ENCODE measurements around the gene DNAL1. TPM values are rescaled to one million over a fixed set of nuclear protein-coding genes. Genes with fewer than 3 reads are reported as not detected.

Gene DNAL1
- total and polyA plus RNA-seq, 2 of the 13 experiments (the other 11 are each of a cell fraction or from before 2014, with no cell fraction given) = 1.4 to 13.3 TPM

- TF ChIP-seq, protein P1, sequence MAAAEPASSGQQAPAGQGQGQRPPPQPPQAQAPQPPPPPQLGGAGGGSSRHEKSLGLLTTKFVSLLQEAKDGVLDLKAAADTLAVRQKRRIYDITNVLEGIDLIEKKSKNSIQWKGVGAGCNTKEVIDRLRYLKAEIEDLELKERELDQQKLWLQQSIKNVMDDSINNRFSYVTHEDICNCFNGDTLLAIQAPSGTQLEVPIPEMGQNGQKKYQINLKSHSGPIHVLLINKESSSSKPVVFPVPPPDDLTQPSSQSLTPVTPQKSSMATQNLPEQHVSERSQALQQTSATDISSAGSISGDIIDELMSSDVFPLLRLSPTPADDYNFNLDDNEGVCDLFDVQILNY (CRISPR knock-in tag; conservative IDR thresholded peaks at IDR 0.05) = no peak
- peak; percentile 37 for TF ChIP-seq AGO2 (optimal IDR thresholded peaks at IDR 0.05; ENCODE audit: low read depth, low read length)
- TF ChIP-seq ZMYM4 (CRISPR knock-in tag; IDR thresholded peaks at IDR 0.05) = no peak; the same call in 1 of the 2 replicates
- TF ChIP-seq ZSCAN20 (CRISPR knock-in tag; IDR thresholded peaks at IDR 0.05; ENCODE audit: borderline replicate concordance) = peak; percentile 49; the same call in 1 of the 2 replicates
- TF ChIP-seq PLSCR1 (CRISPR knock-in tag; IDR thresholded peaks at IDR 0.05; ENCODE audit: borderline replicate concordance) = 0 out of 2 replicates have a peak, but pooled peaks have one; percentile 60
- TF ChIP-seq ZBTB42 (CRISPR knock-in tag; IDR thresholded peaks at IDR 0.05) = no peak
- TF ChIP-seq KDM5B (CRISPR knock-in tag; IDR thresholded peaks at IDR 0.05; ENCODE audit: borderline replicate concordance) = peak; percentile 40; the same call in 1 of the 2 replicates
- TF ChIP-seq MYPOP (CRISPR knock-in tag; IDR thresholded peaks at IDR 0.05) = peak; percentile 89
- peak; percentile 32; the same call in 1 of the 2 replicates for TF ChIP-seq GATAD1 (CRISPR knock-in tag; IDR thresholded peaks at IDR 0.05)
- no peak for TF ChIP-seq JARID2 (CRISPR knock-in tag; IDR thresholded peaks at IDR 0.05; ENCODE audit: insufficient replicate concordance)
- no peak for TF ChIP-seq ZNF136 (CRISPR knock-in tag; IDR thresholded peaks at IDR 0.05; ENCODE audit: low read depth)
- peak; percentile 81 for TF ChIP-seq POLR2G (IDR thresholded peaks at IDR 0.05; ENCODE audit: low read depth, low read length)
- TF ChIP-seq ATAD3A (CRISPR knock-in tag; IDR thresholded peaks at IDR 0.05) = no peak
- TF ChIP-seq USF2 (IDR thresholded peaks at IDR 0.05; ENCODE audit: low read depth, low read length) = no peak
- TF ChIP-seq USF2 (CRISPR knock-in tag; IDR thresholded peaks at IDR 0.05; ENCODE audit: borderline replicate concordance) = no peak
- no peak for TF ChIP-seq CENPBD1 (CRISPR knock-in tag; IDR thresholded peaks at IDR 0.05; ENCODE audit: borderline replicate concordance, low read depth)
- TF ChIP-seq, protein P2, sequence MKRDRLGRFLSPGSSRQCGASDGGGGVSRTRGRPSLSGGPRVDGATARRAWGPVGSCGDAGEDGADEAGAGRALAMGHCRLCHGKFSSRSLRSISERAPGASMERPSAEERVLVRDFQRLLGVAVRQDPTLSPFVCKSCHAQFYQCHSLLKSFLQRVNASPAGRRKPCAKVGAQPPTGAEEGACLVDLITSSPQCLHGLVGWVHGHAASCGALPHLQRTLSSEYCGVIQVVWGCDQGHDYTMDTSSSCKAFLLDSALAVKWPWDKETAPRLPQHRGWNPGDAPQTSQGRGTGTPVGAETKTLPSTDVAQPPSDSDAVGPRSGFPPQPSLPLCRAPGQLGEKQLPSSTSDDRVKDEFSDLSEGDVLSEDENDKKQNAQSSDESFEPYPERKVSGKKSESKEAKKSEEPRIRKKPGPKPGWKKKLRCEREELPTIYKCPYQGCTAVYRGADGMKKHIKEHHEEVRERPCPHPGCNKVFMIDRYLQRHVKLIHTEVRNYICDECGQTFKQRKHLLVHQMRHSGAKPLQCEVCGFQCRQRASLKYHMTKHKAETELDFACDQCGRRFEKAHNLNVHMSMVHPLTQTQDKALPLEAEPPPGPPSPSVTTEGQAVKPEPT (CRISPR knock-in tag; IDR thresholded peaks at IDR 0.05; ENCODE audit: low read depth) = peak; percentile 18; the same call in 1 of the 2 replicates
- no peak for TF ChIP-seq DMAP1 (CRISPR knock-in tag; IDR thresholded peaks at IDR 0.05)
- no peak for TF ChIP-seq CBFB (CRISPR knock-in tag; IDR thresholded peaks at IDR 0.05)
- TF ChIP-seq, protein P3, sequence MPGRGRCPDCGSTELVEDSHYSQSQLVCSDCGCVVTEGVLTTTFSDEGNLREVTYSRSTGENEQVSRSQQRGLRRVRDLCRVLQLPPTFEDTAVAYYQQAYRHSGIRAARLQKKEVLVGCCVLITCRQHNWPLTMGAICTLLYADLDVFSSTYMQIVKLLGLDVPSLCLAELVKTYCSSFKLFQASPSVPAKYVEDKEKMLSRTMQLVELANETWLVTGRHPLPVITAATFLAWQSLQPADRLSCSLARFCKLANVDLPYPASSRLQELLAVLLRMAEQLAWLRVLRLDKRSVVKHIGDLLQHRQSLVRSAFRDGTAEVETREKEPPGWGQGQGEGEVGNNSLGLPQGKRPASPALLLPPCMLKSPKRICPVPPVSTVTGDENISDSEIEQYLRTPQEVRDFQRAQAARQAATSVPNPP (CRISPR knock-in tag; IDR thresholded peaks at IDR 0.05) = no peak
Observed at GRCh38 chr14:73612339-73613045, 32.3 kb upstream of the DNAL1 start, which contains the start of gene ACOT6 (continued).

All from HepG2 (cell line).